HG02763 (cell line): ENCODE measurements around the gene CCPG1.

Source experiments
- ATAC-seq: cut with Tn5 transposase; IDR thresholded peaks from one replicate; pipeline ENCODE4 v1.9.1; 2021; ENCODE audit warnings: mild to moderate bottlenecking, moderate library complexity; ENCODE audit not compliant: unreplicated experiment

CCPG1 gene

GRCh38 chr15:55320963-55321362 is 87.2 kb downstream of the CCPG1 start:
- no peak for ATAC-seq

- no peak for ATAC-seq
These were observed 88.0 kb downstream of the CCPG1 start for GRCh38 chr15:55320238-55320550.

GRCh38 chr15:55319537-55320237 is 88.5 kb downstream of the CCPG1 start:
- peak; percentile 37 for ATAC-seq

GRCh38 chr15:55318588-55319494 is 89.3 kb downstream of the CCPG1 start, which contains the start of the genes PIGB and PIGBOS1:
Gene PIGB, plus strand, starts transcription at chr15:55319222. Its CDS starts 29 bp downstream, at chr15:55319251.
Gene PIGBOS1, minus strand, starts transcription at chr15:55319123. Its CDS starts 1,331 bp downstream, at chr15:55317792.
- ATAC-seq: peak; percentile 94
